Activated naive CD8-positive, alpha-beta T cell (primary cell): ENCODE data around the gene FMR1NB.

Experiments used
- H3K27ac Mint-ChIP-seq: one replicate; pipeline ENCODE4 v1.8.0; 2021; ENCODE audit warnings: mixed read lengths
- H3K27me3 Mint-ChIP-seq: one replicate; pipeline ENCODE4 v1.8.0; 2021; ENCODE audit warnings: mixed read lengths
- H3K36me3 Mint-ChIP-seq: one replicate; pipeline ENCODE4 v1.8.0; 2021; ENCODE audit warnings: mixed read lengths
- H3K4me1 Mint-ChIP-seq: one replicate; pipeline ENCODE4 v1.8.0; 2021; ENCODE audit warnings: low read depth, mixed read lengths
- H3K4me3 Mint-ChIP-seq: one replicate; pipeline ENCODE4 v1.8.0; 2021; ENCODE audit warnings: mild to moderate bottlenecking, mixed read lengths
- H3K9me3 Mint-ChIP-seq: one replicate; pipeline ENCODE4 v1.8.0; 2021; ENCODE audit warnings: low read depth, mixed read lengths

The FMR1NB gene, protein sequence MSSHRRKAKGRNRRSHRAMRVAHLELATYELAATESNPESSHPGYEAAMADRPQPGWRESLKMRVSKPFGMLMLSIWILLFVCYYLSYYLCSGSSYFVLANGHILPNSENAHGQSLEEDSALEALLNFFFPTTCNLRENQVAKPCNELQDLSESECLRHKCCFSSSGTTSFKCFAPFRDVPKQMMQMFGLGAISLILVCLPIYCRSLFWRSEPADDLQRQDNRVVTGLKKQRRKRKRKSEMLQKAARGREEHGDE

GRCh38 chrX:147981038-147981752 lies at the start of gene FMR1NB:
FMR1NB (plus strand) TSS chrX:147981337; CDS start chrX:147981403, 66 bp downstream.
- no peaks in the 10 kb centered on the region for H3K4me1 Mint-ChIP-seq
- H3K36me3 Mint-ChIP-seq: no peaks in the 10 kb centered on the region
- no peak within 1 kb of the TSS for H3K4me3 Mint-ChIP-seq
- H3K27ac Mint-ChIP-seq: no peak within 1 kb of the TSS
- H3K27me3 Mint-ChIP-seq: no peaks in the 10 kb centered on the region
- H3K9me3 Mint-ChIP-seq: peaks cover 8% of the 10 kb centered on the region

- Mint-ChIP-seq H3K36me3 (no peaks in the 10 kb centered on the region), H3K27me3 (no peaks in the 10 kb centered on the region), H3K4me3 (no peak overlapping the region), H3K9me3 (no peaks in the 10 kb centered on the region), H3K27ac (no peak overlapping the region), H3K4me1 (peaks cover 2% of the 10 kb centered on the region)
These were observed 47.3 kb upstream of the FMR1NB start for GRCh38 chrX:147933815-147934214.

- H3K4me1 Mint-ChIP-seq: peaks cover 2% of the 10 kb centered on the region
- H3K36me3 Mint-ChIP-seq: no peaks in the 10 kb centered on the region
- no peak overlapping the region for H3K27ac Mint-ChIP-seq
- no peaks in the 10 kb centered on the region for H3K27me3 Mint-ChIP-seq
- no peaks in the 10 kb centered on the region for H3K9me3 Mint-ChIP-seq
- no peak overlapping the region for H3K4me3 Mint-ChIP-seq
These were observed 45.9 kb upstream of the FMR1NB start for GRCh38 chrX:147935156-147935758.

DNA sequence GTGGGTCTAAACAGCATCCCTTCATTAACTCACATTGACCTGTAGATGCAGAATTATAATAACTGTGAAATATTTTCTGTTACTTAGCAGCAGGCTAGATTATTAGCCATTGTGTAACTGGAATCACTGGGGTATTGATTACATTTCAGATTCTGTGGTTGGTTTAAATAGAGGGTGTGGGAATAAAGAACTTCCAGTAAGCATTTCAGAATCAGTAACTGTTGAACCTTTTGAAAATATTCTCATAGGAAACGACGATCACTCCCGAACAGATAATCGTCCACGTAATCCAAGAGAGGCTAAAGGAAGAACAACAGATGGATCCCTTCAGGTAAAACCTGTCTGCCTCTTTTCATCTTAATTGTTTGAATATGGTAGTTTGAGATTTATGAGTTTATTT lies 35.9 kb upstream of the FMR1NB start:
- no peaks in the 10 kb centered on the region for H3K9me3 Mint-ChIP-seq
- H3K4me1 Mint-ChIP-seq: no peaks in the 10 kb centered on the region
- H3K27me3 Mint-ChIP-seq: no peaks in the 10 kb centered on the region
- H3K27ac Mint-ChIP-seq: no peak overlapping the region
- no peak overlapping the region for H3K4me3 Mint-ChIP-seq
- no peaks in the 10 kb centered on the region for H3K36me3 Mint-ChIP-seq

- H3K4me1 Mint-ChIP-seq: no peaks in the 10 kb centered on the region
- no peaks in the 10 kb centered on the region for H3K36me3 Mint-ChIP-seq
- H3K9me3 Mint-ChIP-seq: no peaks in the 10 kb centered on the region
- no peaks in the 10 kb centered on the region for H3K27me3 Mint-ChIP-seq
- H3K4me3 Mint-ChIP-seq: no peak overlapping the region
- no peak overlapping the region for H3K27ac Mint-ChIP-seq
These were observed 32.6 kb upstream of the FMR1NB start for GRCh38 chrX:147948531-147948930.

DNA sequence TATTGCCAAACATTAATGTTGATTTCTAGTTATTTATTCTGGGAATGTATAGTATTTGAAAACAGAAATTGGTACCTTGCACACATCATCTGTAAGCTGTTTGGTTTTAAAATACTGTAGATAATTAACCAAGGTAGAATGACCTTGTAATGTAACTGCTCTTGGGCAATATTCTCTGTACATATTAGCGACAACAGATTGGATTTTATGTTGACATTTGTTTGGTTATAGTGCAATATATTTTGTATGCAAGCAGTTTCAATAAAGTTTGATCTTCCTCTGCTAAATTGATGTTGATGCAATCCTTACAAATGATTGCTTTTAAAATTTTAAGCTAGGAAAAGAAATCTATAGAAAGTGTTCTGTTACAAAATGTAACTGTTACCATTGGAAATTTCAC lies 30.8 kb upstream of the FMR1NB start:
- no peaks in the 10 kb centered on the region for H3K27me3 Mint-ChIP-seq
- no peak overlapping the region for H3K27ac Mint-ChIP-seq
- no peaks in the 10 kb centered on the region for H3K36me3 Mint-ChIP-seq
- H3K4me1 Mint-ChIP-seq: no peaks in the 10 kb centered on the region
- H3K4me3 Mint-ChIP-seq: no peak overlapping the region
- no peaks in the 10 kb centered on the region for H3K9me3 Mint-ChIP-seq

GRCh38 chrX:147953976-147954375 lies 27.2 kb upstream of the FMR1NB start:
- H3K4me1 Mint-ChIP-seq: no peaks in the 10 kb centered on the region
- no peaks in the 10 kb centered on the region for H3K27me3 Mint-ChIP-seq
- H3K27ac Mint-ChIP-seq: no peak overlapping the region
- H3K4me3 Mint-ChIP-seq: no peak overlapping the region
- no peaks in the 10 kb centered on the region for H3K9me3 Mint-ChIP-seq
- no peaks in the 10 kb centered on the region for H3K36me3 Mint-ChIP-seq

- H3K4me1 Mint-ChIP-seq: no peaks in the 10 kb centered on the region
- peaks cover 6% of the 10 kb centered on the region for H3K27me3 Mint-ChIP-seq
- H3K9me3 Mint-ChIP-seq: no peaks in the 10 kb centered on the region
- no peak overlapping the region for H3K27ac Mint-ChIP-seq
- no peaks in the 10 kb centered on the region for H3K36me3 Mint-ChIP-seq
- no peak overlapping the region for H3K4me3 Mint-ChIP-seq
These were observed 23.8 kb upstream of the FMR1NB start for GRCh38 chrX:147957291-147957690.

GRCh38 chrX:147958291-147958690 lies 22.8 kb upstream of the FMR1NB start:
- Mint-ChIP-seq H3K36me3 (no peaks in the 10 kb centered on the region), H3K4me1 (no peaks in the 10 kb centered on the region), H3K4me3 (no peak overlapping the region), H3K27me3 (peaks cover 6% of the 10 kb centered on the region), H3K9me3 (no peaks in the 10 kb centered on the region), H3K27ac (no peak overlapping the region)

GRCh38 chrX:147960722-147961121 lies 20.4 kb upstream of the FMR1NB start:
- no peak overlapping the region for H3K4me3 Mint-ChIP-seq
- no peaks in the 10 kb centered on the region for H3K36me3 Mint-ChIP-seq
- peaks cover 11% of the 10 kb centered on the region for H3K27me3 Mint-ChIP-seq
- H3K4me1 Mint-ChIP-seq: no peaks in the 10 kb centered on the region
- H3K27ac Mint-ChIP-seq: no peak overlapping the region
- H3K9me3 Mint-ChIP-seq: no peaks in the 10 kb centered on the region

DNA sequence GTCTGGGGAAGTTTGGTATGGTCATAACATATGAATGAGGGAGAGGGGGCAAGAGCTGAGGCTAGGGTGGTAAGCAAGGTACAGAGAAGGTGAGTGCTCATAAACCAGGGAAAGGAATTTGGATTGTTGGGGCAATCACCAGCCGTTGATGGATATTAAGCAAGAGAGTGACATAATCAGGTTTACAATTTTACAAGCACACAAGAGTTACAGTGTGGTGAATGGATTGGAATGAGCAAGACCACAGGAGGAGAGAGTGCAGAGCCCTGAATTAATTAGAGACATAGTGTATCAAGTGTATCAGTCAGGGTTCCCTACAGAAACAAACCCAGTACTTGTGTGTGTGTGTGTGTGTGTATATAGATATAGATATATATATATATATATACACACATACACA lies 18.7 kb upstream of the FMR1NB start:
- no peaks in the 10 kb centered on the region for H3K36me3 Mint-ChIP-seq
- peaks cover 11% of the 10 kb centered on the region for H3K27me3 Mint-ChIP-seq
- H3K9me3 Mint-ChIP-seq: no peaks in the 10 kb centered on the region
- H3K27ac Mint-ChIP-seq: no peak overlapping the region
- H3K4me3 Mint-ChIP-seq: no peak overlapping the region
- H3K4me1 Mint-ChIP-seq: no peaks in the 10 kb centered on the region

- no peak overlapping the region for H3K4me3 Mint-ChIP-seq
- no peaks in the 10 kb centered on the region for H3K4me1 Mint-ChIP-seq
- no peak overlapping the region for H3K27ac Mint-ChIP-seq
- H3K9me3 Mint-ChIP-seq: peaks cover 8% of the 10 kb centered on the region
- H3K27me3 Mint-ChIP-seq: no peaks in the 10 kb centered on the region
- H3K36me3 Mint-ChIP-seq: no peaks in the 10 kb centered on the region
These were observed 2.2 kb upstream of the FMR1NB start for GRCh38 chrX:147978931-147979330.

DNA sequence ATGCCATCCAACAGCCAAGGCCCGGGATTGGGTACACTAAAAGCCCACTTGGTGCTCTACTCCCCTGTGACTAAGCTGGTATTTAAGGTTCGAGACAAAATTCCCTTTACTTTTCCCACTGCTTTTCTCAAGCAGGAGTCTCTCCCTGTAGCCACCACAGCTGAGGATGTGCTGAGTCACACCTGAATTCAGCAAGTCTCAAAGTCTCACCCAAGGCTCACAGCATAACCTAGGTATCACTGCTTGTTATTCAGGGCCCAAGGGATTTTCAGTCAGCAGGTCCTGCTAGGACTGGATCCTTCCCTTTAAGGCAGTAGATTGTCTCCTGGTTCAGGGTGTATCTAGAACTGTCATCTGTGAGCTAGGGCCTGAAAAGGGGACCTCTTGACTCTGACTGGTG lies 39.2 kb downstream of the FMR1NB start:
- peaks cover 10% of the 10 kb centered on the region for H3K9me3 Mint-ChIP-seq
- H3K27ac Mint-ChIP-seq: no peak overlapping the region
- peaks cover 3% of the 10 kb centered on the region for H3K27me3 Mint-ChIP-seq
- H3K4me3 Mint-ChIP-seq: no peak overlapping the region
- H3K36me3 Mint-ChIP-seq: peaks cover 2% of the 10 kb centered on the region
- no peaks in the 10 kb centered on the region for H3K4me1 Mint-ChIP-seq

DNA sequence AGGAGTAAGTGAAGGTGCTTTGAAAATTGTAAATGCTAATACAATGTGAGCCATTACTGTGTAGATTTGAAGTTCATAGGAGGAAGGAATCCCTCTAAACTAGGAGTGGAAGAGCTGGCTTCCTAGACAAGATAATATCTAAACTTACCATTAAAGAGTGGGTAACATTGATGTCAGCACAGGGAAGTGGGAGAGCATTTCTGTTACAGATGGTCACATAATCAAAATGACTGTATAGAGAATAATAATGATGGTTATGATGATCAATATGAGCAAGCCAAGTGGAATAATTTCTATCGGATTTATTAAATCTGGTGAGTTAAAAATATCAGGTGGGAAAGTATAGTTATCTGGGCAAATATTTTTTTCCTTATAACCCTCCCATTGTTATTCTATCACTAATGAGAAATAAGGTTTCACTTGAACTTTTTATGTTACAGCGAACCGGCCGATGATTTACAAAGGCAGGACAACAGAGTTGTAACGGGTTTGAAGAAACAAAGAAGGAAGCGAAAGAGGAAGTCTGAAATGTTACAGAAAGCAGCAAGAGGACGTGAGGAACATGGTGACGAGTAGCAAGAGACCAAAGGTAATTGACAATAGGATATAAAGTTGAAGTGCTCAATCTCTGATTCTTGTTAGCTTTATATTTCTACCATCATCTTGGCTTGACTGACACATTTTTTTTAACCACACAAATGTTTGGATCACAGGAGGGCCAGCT lies 43.5 kb downstream of the FMR1NB start:
- H3K4me3 Mint-ChIP-seq: no peak overlapping the region
- H3K4me1 Mint-ChIP-seq: no peaks in the 10 kb centered on the region
- no peak overlapping the region for H3K27ac Mint-ChIP-seq
- H3K36me3 Mint-ChIP-seq: no peaks in the 10 kb centered on the region
- no peaks in the 10 kb centered on the region for H3K9me3 Mint-ChIP-seq
- H3K27me3 Mint-ChIP-seq: no peaks in the 10 kb centered on the region

DNA sequence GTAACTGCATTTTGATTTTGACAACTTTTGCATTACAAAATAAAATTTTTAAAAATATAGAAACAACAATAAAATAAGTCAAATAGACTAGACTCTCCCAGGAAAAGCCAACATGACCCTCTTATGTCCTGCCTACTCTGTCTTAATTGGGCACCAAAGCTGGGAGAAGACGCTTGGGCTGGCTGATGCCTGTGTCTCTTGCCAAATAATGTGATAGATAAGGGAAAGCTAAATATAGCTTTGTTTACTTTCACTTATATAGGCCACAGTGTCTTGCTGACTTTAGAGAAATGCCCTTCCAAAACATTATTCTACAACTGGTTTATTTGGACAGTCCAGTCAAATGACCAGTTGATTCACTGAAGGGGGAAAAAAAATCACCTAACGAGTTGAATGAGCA lies 54.2 kb downstream of the FMR1NB start:
- H3K4me3 Mint-ChIP-seq: no peak overlapping the region
- no peaks in the 10 kb centered on the region for H3K4me1 Mint-ChIP-seq
- H3K9me3 Mint-ChIP-seq: no peaks in the 10 kb centered on the region
- no peaks in the 10 kb centered on the region for H3K27me3 Mint-ChIP-seq
- no peaks in the 10 kb centered on the region for H3K36me3 Mint-ChIP-seq
- no peak overlapping the region for H3K27ac Mint-ChIP-seq
